ENCODE data around the gene COG4.

Gene COG4

DNA sequence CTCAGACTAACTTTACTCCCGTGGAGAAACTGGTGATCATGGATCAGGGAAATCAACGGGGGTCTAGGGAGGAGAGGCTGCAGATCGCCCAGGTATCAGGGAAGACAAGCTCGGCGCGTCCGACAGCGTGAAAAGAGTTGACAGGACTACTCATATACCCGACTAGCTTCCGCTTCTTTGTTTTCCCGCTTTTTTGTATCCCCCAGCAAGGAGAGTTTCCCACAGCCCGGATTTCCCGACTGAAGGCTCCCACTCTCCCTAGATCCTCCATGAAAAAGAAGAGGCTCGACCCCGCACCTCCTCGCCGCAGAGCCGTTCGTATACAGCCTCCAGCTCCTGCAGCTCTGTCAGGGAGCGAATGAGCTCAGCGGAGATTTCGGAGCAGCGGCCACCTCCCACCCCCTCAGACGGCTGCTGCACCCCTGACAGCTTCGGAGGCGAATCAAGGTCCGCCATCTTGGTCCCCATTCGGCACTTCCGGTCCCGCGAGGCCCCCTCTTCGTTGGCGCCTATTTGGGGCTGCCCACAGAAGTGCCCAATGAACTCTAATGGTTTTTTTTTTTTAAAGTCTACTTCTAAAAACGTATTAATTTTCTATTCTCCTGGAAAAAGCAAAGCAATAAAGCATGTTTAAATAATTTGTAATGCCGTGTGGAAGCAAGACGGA is at the start of gene COG4 (continued):
- TF ChIP-seq, protein P1, sequence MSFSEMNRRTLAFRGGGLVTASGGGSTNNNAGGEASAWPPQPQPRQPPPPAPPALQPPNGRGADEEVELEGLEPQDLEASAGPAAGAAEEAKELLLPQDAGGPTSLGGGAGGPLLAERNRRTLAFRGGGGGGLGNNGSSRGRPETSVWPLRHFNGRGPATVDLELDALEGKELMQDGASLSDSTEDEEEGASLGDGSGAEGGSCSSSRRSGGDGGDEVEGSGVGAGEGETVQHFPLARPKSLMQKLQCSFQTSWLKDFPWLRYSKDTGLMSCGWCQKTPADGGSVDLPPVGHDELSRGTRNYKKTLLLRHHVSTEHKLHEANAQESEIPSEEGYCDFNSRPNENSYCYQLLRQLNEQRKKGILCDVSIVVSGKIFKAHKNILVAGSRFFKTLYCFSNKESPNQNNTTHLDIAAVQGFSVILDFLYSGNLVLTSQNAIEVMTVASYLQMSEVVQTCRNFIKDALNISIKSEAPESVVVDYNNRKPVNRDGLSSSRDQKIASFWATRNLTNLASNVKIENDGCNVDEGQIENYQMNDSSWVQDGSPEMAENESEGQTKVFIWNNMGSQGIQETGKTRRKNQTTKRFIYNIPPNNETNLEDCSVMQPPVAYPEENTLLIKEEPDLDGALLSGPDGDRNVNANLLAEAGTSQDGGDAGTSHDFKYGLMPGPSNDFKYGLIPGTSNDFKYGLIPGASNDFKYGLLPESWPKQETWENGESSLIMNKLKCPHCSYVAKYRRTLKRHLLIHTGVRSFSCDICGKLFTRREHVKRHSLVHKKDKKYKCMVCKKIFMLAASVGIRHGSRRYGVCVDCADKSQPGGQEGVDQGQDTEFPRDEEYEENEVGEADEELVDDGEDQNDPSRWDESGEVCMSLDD (tag by site-specific recombination; IDR thresholded peaks at IDR 0.05): peak; percentile 82
- TF ChIP-seq, protein P2, sequence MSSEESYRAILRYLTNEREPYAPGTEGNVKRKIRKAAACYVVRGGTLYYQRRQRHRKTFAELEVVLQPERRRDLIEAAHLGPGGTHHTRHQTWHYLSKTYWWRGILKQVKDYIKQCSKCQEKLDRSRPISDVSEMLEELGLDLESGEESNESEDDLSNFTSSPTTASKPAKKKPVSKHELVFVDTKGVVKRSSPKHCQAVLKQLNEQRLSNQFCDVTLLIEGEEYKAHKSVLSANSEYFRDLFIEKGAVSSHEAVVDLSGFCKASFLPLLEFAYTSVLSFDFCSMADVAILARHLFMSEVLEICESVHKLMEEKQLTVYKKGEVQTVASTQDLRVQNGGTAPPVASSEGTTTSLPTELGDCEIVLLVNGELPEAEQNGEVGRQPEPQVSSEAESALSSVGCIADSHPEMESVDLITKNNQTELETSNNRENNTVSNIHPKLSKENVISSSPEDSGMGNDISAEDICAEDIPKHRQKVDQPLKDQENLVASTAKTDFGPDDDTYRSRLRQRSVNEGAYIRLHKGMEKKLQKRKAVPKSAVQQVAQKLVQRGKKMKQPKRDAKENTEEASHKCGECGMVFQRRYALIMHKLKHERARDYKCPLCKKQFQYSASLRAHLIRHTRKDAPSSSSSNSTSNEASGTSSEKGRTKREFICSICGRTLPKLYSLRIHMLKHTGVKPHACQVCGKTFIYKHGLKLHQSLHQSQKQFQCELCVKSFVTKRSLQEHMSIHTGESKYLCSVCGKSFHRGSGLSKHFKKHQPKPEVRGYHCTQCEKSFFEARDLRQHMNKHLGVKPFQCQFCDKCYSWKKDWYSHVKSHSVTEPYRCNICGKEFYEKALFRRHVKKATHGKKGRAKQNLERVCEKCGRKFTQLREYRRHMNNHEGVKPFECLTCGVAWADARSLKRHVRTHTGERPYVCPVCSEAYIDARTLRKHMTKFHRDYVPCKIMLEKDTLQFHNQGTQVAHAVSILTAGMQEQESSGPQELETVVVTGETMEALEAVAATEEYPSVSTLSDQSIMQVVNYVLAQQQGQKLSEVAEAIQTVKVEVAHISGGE (tag by site-specific recombination; conservative IDR thresholded peaks at IDR 0.05; ENCODE audit: low read depth): peak; percentile 80
- peak; percentile 36; the same call in 1 of the 2 replicates for TF ChIP-seq EGR2 (tag by site-specific recombination; IDR thresholded peaks at IDR 0.05; ENCODE audit: low read depth)
- peak; percentile 70; the same call in 1 of the 2 replicates for TF ChIP-seq ZNF580 (tag by site-specific recombination; IDR thresholded peaks at IDR 0.05)
- 0 out of 2 replicates have a peak, but pooled peaks have one; percentile 4 for TF ChIP-seq ZNF623 (tag by site-specific recombination; IDR thresholded peaks at IDR 0.05)

- ChIA-PET CTCF (no interaction called here), POLR2A (no interaction called here)
- Histone ChIP-seq H3K27ac (ENCODE audit: extremely low read depth, low read depth, low read length) (no peak overlapping the region), H3K9me3 (ENCODE audit: control insufficient read depth, insufficient read depth, low read depth, low read length) (no peaks in the 10 kb centered on the region), H3K4me3 (ENCODE audit: low read depth, low read length) (no peak overlapping the region), H3K36me3 (ENCODE audit: control insufficient read depth in 2 of 2, insufficient read depth in 1 of 2, low read length in 2 of 2) (peaks cover 26 to 76% of the 10 kb centered on the region in 2 experiments; a peak in 2 of 3 replicates), H3K4me1 (ENCODE audit: control insufficient read depth, insufficient read depth, low read length) (no peaks in the 10 kb centered on the region)
- no peak for TF ChIP-seq ZNF311 (tag by site-specific recombination; IDR thresholded peaks at IDR 0.05; ENCODE audit: borderline replicate concordance)
Observed at GRCh38 chr16:70572926-70573270, 49.5 kb upstream of the COG4 start.

- H3K4me3 ChIP-seq (ENCODE audit: low read depth, low read length): no peak overlapping the region
- POLR2A ChIA-PET: no interaction called here
- no peak for TF ChIP-seq ZNF24 (tag by site-specific recombination; IDR thresholded peaks at IDR 0.05)
- TF ChIP-seq ZNF513 (tag by site-specific recombination; IDR thresholded peaks at IDR 0.05): 0 out of 2 replicates have a peak, but pooled peaks have one; percentile 18
- CTCF ChIA-PET: no interaction called here
- H3K4me1 ChIP-seq (ENCODE audit: control insufficient read depth, insufficient read depth, low read length): no peaks in the 10 kb centered on the region
- H3K9me3 ChIP-seq (ENCODE audit: control insufficient read depth, insufficient read depth, low read depth, low read length): no peaks in the 10 kb centered on the region
- no peak overlapping the region for H3K27ac ChIP-seq (ENCODE audit: extremely low read depth, low read depth, low read length)
- peaks cover 32 to 82% of the 10 kb centered on the region in 2 experiments; a peak in 2 of 3 replicates for H3K36me3 ChIP-seq (ENCODE audit: control insufficient read depth in 2 of 2, insufficient read depth in 1 of 2, low read length in 2 of 2)
Observed at GRCh38 chr16:70572050-70572925, 48.9 kb upstream of the COG4 start.

DNA sequence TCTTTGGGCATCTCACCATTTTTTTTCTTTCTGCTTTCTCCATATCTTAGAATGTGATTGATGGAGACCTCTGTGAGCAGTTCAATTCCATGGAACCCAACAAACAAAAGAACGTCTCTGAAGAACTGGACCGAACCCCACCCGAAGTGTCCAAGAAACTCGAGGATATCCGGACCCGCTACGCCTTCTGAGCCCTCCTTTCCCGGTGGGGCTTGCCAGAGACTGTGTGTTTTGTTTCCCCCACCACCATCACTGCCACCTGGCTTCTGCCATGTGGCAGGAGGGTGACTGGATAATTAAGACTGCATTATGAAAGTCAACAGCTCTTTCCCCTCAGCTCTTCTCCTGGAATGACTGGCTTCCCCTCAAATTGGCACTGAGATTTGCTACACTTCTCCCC is 48.3 kb upstream of the COG4 start:
- peaks cover 38 to 88% of the 10 kb centered on the region in 2 experiments; a peak in 2 of 3 replicates for H3K36me3 ChIP-seq (ENCODE audit: control insufficient read depth in 2 of 2, insufficient read depth in 1 of 2, low read length in 2 of 2)
- H3K4me1 ChIP-seq (ENCODE audit: control insufficient read depth, insufficient read depth, low read length): no peaks in the 10 kb centered on the region
- H3K4me3 ChIP-seq (ENCODE audit: low read depth, low read length): no peak overlapping the region
- no peak overlapping the region for H3K27ac ChIP-seq (ENCODE audit: extremely low read depth, low read depth, low read length)
- TF ChIP-seq, protein P3, sequence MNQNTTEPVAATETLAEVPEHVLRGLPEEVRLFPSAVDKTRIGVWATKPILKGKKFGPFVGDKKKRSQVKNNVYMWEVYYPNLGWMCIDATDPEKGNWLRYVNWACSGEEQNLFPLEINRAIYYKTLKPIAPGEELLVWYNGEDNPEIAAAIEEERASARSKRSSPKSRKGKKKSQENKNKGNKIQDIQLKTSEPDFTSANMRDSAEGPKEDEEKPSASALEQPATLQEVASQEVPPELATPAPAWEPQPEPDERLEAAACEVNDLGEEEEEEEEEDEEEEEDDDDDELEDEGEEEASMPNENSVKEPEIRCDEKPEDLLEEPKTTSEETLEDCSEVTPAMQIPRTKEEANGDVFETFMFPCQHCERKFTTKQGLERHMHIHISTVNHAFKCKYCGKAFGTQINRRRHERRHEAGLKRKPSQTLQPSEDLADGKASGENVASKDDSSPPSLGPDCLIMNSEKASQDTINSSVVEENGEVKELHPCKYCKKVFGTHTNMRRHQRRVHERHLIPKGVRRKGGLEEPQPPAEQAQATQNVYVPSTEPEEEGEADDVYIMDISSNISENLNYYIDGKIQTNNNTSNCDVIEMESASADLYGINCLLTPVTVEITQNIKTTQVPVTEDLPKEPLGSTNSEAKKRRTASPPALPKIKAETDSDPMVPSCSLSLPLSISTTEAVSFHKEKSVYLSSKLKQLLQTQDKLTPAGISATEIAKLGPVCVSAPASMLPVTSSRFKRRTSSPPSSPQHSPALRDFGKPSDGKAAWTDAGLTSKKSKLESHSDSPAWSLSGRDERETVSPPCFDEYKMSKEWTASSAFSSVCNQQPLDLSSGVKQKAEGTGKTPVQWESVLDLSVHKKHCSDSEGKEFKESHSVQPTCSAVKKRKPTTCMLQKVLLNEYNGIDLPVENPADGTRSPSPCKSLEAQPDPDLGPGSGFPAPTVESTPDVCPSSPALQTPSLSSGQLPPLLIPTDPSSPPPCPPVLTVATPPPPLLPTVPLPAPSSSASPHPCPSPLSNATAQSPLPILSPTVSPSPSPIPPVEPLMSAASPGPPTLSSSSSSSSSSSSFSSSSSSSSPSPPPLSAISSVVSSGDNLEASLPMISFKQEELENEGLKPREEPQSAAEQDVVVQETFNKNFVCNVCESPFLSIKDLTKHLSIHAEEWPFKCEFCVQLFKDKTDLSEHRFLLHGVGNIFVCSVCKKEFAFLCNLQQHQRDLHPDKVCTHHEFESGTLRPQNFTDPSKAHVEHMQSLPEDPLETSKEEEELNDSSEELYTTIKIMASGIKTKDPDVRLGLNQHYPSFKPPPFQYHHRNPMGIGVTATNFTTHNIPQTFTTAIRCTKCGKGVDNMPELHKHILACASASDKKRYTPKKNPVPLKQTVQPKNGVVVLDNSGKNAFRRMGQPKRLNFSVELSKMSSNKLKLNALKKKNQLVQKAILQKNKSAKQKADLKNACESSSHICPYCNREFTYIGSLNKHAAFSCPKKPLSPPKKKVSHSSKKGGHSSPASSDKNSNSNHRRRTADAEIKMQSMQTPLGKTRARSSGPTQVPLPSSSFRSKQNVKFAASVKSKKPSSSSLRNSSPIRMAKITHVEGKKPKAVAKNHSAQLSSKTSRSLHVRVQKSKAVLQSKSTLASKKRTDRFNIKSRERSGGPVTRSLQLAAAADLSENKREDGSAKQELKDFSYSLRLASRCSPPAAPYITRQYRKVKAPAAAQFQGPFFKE (tag by site-specific recombination; IDR thresholded peaks at IDR 0.05; ENCODE audit: borderline replicate concordance): no peak
- no peaks in the 10 kb centered on the region for H3K9me3 ChIP-seq (ENCODE audit: control insufficient read depth, insufficient read depth, low read depth, low read length)
- ChIA-PET POLR2A (no interaction called here), CTCF (no interaction called here)
